Transverse colon (tissue), 4 donors: ENCODE measurements around the gene GSG1L. TPM values are rescaled to one million over a fixed set of nuclear protein-coding genes. Genes with fewer than 3 reads are reported as not detected.

Source experiments
- DNase-seq: peaks from one replicate; pipeline ENCODE4 v3.0.0-alpha.2; 2019
- H3K27ac ChIP-seq, 4 donors: fragments of 200-600 bp; sonication (generic); 2 replicates each; pipeline ENCODE4 v1.5.1; 2016 to 2018; ENCODE audit warnings: inconsistent platforms in 4 of 4
- H3K27me3 ChIP-seq: fragments of 200-600 bp; sonication (generic); 2 replicates; pipeline ENCODE4 v1.5.1; 2017; ENCODE audit warnings: inconsistent platforms
- H3K36me3 ChIP-seq, 4 donors: fragments of 200-600 bp; sonication (generic); 2 replicates each; pipeline ENCODE4 v1.5.1; 2017 to 2019; ENCODE audit warnings: inconsistent platforms in 4 of 4
- H3K4me1 ChIP-seq, 4 donors: fragments of 200-600 bp; sonication (generic); 2 replicates each; pipeline ENCODE4 v1.5.1; 2017 to 2020; ENCODE audit warnings: inconsistent platforms in 4 of 4
- H3K4me3 ChIP-seq, 4 donors: fragments of 200-600 bp; sonication (generic); 1 replicate in 1 of 4; 2 replicates in 3 of 4; pipeline versions ENCODE4 v1.5.1 to v1.6.1; 2017 to 2019; ENCODE audit warnings: inconsistent platforms in 4 of 4
- H3K9me3 ChIP-seq, 2 donors: fragments of 200-600 bp; sonication (generic); 2 replicates each; pipeline ENCODE4 v1.5.1; 2017 to 2019; ENCODE audit warnings: inconsistent platforms in 2 of 2
- EP300 ChIP-seq: sonication (generic); formaldehyde crosslinking; IDR thresholded peaks from one replicate; pipeline ENCODE4 v1.6.1; 2017; ENCODE audit warnings: antibody characterized with exemption, low read depth
- POLR2A ChIP-seq: fragments of 450-650 bp; IDR thresholded peaks from one replicate; pipeline ENCODE4 v1.6.1; 2016; ENCODE audit warnings: antibody characterized with exemption, mild to moderate bottlenecking, moderate library complexity
- POLR2AphosphoS5 ChIP-seq, 3 donors: sonication (generic); formaldehyde crosslinking; IDR thresholded peaks; one replicate each; pipeline ENCODE4 v1.6.1; 2016; ENCODE audit warnings: antibody characterized with exemption in 3 of 3
- WGBS, 2 donors: methylation state at CpG; one replicate each; pipeline ENCODE4 v1.1.5; 2018; ENCODE audit warnings: low coverage in 1 of 2; 5-methylcytosine and 5-hydroxymethylcytosine counted together
- in situ Hi-C, 4 donors: fragments of 200-750 bp; cut with MboI; loops; one replicate each; pipeline versions ENCODE4 v1.15.0 to v1.15.1; 2017; ENCODE audit warnings: low sequenced_read_pairs in 3 of 4, low pct_ligation_motif_present in 1 of 4, low pct_unique_long_range_greater_than_20kb in 1 of 4
- intact Hi-C: fragments of 100-400 bp; cut with DNase I; formaldehyde crosslinking; loops from one replicate; pipeline ENCODE4 v1.15.1; 2023; ENCODE audit warnings: low total_unique reads
- total RNA-seq, 4 donors: library from RNA; depleted of rRNA; stranded (reverse); fragments of >200 nt; gene quantifications; one replicate each; pipeline ENCODE4 v1.1.0, GENCODE V29; 2016
- TF ChIP-seq, protein P1 (sequence below), 5 experiments: fragments of 200-600 bp in 3 of 5; fragments of 450-650 bp in 2 of 5; sonication (generic) in 3 of 5; IDR thresholded peaks; 1 replicate in 2 of 5; 2 replicates in 3 of 5; pipeline ENCODE4 v1.5.1; 2016 to 2017; ENCODE audit warnings: antibody characterized with exemption in 5 of 5, inconsistent platforms in 3 of 5, mild to moderate bottlenecking in 2 of 5, moderate library complexity in 1 of 5

Gene GSG1L
- total RNA-seq, 4 donors from 2014 or later = not detected

DNA sequence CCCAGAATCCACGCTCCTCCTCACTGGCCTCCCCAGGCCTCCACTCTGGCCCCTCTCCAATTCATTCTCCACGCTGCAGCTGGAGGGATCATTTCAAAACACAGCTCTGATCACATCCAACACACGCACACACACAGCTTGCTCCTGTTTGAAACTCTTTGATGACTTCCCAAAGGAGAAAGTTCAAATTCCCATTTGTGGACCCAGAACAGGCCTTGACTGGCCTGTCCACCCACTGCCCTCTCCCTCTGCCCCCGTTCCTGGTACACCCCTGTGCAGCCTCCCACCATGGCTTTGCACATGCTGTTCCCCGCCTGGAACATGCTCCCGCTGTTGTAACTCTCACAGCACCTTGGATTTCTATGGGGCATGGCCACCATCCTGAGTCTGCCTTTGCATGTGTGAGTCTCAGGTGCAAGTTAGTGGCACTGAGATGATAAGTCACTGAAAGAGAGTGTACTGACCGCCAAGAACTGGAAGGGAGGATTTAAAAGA is 100.0 kb downstream of the GSG1L start:
- in situ Hi-C loops = no loop called here
- 76 to 86% methylated on average over 3 to 7 of the region's 7 CpGs for WGBS, 2 donors
- DNase-seq = no peak

DNA sequence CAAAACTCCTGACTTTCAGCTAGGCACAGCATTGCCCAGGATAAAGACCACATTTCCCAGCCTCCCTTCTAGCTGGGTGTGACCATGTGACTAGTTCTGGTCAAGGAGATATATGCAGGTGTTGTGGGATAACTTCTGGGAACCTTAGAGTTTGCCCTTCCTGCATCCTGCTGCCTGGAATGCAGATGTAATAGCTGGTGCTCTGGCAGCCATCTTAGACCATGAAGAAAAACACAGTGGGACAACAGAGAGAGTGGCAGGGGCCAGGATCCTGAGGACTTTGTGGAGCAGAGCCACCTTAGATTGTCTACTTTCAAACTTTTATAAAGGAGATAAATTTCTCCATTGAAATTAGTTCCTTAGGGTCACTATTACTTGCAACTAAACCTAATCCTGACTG is 101.3 kb downstream of the GSG1L start:
- in situ Hi-C loops (no loop called here), intact Hi-C loops (no loop called here)
- H3K4me3 ChIP-seq = no peak overlapping the region
- no peaks in the 10 kb centered on the region for H3K27me3 ChIP-seq
- H3K9me3 ChIP-seq = peaks cover 0 to 5% of the 10 kb centered on the region in 2 donors
- H3K36me3 ChIP-seq = no peaks in the 10 kb centered on the region
- no peak overlapping the region for H3K27ac ChIP-seq
- H3K4me1 ChIP-seq = no peaks in the 10 kb centered on the region
- DNase-seq = no peak
- no peak for TF ChIP-seq POLR2AphosphoS5 (IDR thresholded peaks at IDR 0.05)
- TF ChIP-seq, protein P1, sequence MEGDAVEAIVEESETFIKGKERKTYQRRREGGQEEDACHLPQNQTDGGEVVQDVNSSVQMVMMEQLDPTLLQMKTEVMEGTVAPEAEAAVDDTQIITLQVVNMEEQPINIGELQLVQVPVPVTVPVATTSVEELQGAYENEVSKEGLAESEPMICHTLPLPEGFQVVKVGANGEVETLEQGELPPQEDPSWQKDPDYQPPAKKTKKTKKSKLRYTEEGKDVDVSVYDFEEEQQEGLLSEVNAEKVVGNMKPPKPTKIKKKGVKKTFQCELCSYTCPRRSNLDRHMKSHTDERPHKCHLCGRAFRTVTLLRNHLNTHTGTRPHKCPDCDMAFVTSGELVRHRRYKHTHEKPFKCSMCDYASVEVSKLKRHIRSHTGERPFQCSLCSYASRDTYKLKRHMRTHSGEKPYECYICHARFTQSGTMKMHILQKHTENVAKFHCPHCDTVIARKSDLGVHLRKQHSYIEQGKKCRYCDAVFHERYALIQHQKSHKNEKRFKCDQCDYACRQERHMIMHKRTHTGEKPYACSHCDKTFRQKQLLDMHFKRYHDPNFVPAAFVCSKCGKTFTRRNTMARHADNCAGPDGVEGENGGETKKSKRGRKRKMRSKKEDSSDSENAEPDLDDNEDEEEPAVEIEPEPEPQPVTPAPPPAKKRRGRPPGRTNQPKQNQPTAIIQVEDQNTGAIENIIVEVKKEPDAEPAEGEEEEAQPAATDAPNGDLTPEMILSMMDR (IDR thresholded peaks at IDR 0.05) = no peak
- no peak for TF ChIP-seq POLR2A
- TF ChIP-seq EP300 = no peak

More for the DNA sequence above, 100.0 kb downstream of the GSG1L start:
- Histone ChIP-seq H3K27ac (no peak overlapping the region), H3K36me3 (no peaks in the 10 kb centered on the region), H3K27me3 (no peaks in the 10 kb centered on the region), H3K4me3 (no peak overlapping the region), H3K9me3 (peaks cover 0 to 5% of the 10 kb centered on the region in 2 donors), H3K4me1 (no peaks in the 10 kb centered on the region)
- intact Hi-C loops = no loop called here
- TF ChIP-seq, protein P1 (IDR thresholded peaks at IDR 0.05) = no peak
- TF ChIP-seq EP300 (no peak), POLR2AphosphoS5 (IDR thresholded peaks at IDR 0.05) (no peak)

DNA sequence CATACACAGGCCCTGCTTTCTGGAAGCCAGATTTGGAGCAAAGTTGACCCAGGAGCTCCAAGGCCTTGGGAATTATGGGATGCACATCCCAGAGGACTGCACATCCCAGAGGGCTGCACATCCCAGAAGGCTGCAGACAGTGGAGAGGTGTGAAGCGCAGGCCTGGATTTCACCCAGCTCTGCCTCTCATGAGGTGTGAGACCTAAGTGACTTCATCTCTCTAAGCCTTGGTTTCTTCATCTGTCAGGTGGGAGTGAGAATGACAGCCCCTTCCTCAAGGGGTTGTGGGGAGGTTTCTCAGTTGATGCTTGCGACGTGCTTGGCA is 102.3 kb downstream of the GSG1L start:
- Histone ChIP-seq H3K36me3 (no peaks in the 10 kb centered on the region), H3K27me3 (no peaks in the 10 kb centered on the region), H3K27ac (no peak overlapping the region), H3K4me3 (no peak overlapping the region), H3K9me3 (peaks cover 0 to 5% of the 10 kb centered on the region in 2 donors), H3K4me1 (no peaks in the 10 kb centered on the region)
- in situ Hi-C loops (no loop called here), intact Hi-C loops (no loop called here)
- TF ChIP-seq, protein P1 (IDR thresholded peaks at IDR 0.05) = no peak
- TF ChIP-seq EP300 = no peak
- TF ChIP-seq POLR2AphosphoS5 (IDR thresholded peaks at IDR 0.05) = no peak
- TF ChIP-seq POLR2A = no peak
- DNase-seq = no peak
- WGBS, 2 donors = 87% methylated on average over 3 of the region's 3 CpGs; no CpG with 5 or more reads in 1 of the 2 donors

DNA sequence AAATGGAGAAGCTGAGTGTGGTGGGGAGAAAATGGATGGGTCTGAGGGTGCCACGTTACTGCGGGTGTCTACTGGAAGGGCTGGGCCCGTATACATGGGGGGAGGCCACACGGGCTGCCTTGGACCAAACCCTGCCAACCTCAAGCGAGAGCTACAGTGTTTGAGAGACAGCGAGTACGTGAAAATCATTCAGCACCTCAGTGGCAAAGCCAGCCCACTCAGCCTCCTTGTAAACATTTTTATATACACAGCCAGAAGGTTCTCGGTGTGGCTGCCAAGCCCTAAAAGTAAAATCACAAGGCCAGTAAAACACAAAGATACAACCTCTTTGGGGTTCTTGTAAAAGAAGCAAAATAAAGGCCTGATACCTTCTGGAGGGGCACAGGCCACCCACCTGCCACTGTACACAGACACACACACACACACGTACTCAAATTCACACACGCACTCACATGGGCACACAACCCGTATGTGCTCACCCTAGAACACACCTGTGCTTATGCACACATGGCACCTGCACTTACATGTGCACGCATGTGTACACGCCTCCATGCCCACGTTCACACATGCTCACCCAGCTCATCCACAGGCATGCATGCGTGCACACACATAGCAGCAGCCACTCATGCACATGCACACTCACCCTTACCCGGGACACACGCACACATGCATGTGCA is 102.8 kb downstream of the GSG1L start:
- Histone ChIP-seq H3K36me3 (no peaks in the 10 kb centered on the region), H3K27me3 (no peaks in the 10 kb centered on the region), H3K4me3 (no peak overlapping the region), H3K27ac (no peak overlapping the region), H3K9me3 (peaks cover 0 to 5% of the 10 kb centered on the region in 2 donors), H3K4me1 (no peaks in the 10 kb centered on the region)
- TF ChIP-seq POLR2AphosphoS5 (IDR thresholded peaks at IDR 0.05) (no peak), EP300 (no peak), POLR2A (no peak)
- TF ChIP-seq, protein P1 (IDR thresholded peaks at IDR 0.05) = no peak
- in situ Hi-C loops (no loop called here), intact Hi-C loops (no loop called here)
- WGBS, 2 donors = 76 to 80% methylated on average over 2 to 17 of the region's 17 CpGs
- no peak for DNase-seq
